Measurements from ENCODE around the gene C9orf72. TPM values are rescaled to one million over a fixed set of nuclear protein-coding genes. Genes with fewer than 3 reads are reported as not detected.
"Not testable (repeated sequence)": the region's sequence is repeated elsewhere in the genome, so short reads cannot be mapped to it uniquely, and the experiment has no call there.

The C9orf72 gene, protein sequence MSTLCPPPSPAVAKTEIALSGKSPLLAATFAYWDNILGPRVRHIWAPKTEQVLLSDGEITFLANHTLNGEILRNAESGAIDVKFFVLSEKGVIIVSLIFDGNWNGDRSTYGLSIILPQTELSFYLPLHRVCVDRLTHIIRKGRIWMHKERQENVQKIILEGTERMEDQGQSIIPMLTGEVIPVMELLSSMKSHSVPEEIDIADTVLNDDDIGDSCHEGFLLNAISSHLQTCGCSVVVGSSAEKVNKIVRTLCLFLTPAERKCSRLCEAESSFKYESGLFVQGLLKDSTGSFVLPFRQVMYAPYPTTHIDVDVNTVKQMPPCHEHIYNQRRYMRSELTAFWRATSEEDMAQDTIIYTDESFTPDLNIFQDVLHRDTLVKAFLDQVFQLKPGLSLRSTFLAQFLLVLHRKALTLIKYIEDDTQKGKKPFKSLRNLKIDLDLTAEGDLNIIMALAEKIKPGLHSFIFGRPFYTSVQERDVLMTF
- polyA plus RNA-seq (ENCODE audit: low read depth in 6 of 6) = 10 to 100 TPM; 16.1 to 31.0 (median 23.2) TPM

DNA sequence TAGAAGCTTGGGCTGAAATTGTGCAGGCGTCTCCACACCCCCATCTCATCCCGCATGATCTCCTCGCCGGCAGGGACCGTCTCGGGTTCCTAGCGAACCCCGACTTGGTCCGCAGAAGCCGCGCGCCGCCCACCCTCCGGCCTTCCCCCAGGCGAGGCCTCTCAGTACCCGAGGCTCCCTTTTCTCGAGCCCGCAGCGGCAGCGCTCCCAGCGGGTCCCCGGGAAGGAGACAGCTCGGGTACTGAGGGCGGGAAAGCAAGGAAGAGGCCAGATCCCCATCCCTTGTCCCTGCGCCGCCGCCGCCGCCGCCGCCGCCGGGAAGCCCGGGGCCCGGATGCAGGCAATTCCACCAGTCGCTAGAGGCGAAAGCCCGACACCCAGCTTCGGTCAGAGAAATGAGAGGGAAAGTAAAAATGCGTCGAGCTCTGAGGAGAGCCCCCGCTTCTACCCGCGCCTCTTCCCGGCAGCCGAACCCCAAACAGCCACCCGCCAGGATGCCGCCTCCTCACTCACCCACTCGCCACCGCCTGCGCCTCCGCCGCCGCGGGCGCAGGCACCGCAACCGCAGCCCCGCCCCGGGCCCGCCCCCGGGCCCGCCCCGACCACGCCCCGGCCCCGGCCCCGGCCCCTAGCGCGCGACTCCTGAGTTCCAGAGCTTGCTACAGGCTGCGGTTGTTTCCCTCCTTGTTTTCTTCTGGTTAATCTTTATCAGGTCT lies at the start of gene C9orf72:
C9orf72 (minus strand) TSS at position 564 of the 716 bp plus-strand sequence. CDS start 6,361 bp downstream, outside the sequence.
- ATAC-seq (ENCODE audit: low read depth in 2 of 2) (peak; percentile 67 to 68), DNase-seq (peak; percentile 82)
- Mint-ChIP-seq H3K36me3 (peaks cover 0 to 4% of the 10 kb centered on the region in 2 donors), H3K27me3 (no peaks in the 10 kb centered on the region), H3K9me3 (peaks cover 1 to 5% (median 3%) of the 10 kb centered on the region in 7 donors), H3K27ac (peak within 1 kb of the TSS; percentile 99 to 100 (median 100)), H3K4me1 (peaks cover 22 to 23% (median 23%) of the 10 kb centered on the region in 3 donors), H3K4me3 (peak within 1 kb of the TSS; percentile 90 to 99 (median 98))

DNA sequence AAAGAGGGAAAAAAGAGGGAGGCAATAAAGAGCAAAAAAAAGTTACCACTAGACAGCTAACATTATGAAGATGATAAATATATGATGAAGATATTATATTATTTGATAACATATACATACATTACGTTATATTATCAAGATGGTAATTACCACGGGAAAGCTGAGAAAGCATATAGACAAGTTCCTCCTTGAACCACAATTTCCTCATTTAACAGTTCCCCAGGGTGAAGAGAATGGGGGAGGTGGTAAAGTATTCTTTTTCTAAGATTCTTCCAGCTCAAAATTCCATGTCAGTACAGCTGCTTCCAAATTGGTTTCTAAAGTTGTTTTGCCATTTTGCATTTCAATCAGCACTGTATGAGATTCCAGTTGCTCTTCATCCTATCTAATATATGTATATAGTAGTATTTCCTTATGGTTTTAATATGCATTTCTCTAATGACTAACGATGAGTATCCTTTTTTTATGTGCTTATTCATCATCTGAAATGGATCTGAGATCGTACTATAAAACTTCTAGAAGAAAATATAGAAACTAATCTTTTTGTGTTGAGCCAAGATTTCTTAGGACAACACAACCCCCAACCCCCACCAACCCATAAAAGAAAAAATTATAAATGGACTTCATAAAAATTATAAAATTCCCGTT lies 49.5 kb upstream of the C9orf72 start:
- no peak overlapping the region for H3K4me3 Mint-ChIP-seq
- ATAC-seq (ENCODE audit: low read depth in 2 of 2) = no peak
- no peaks in the 10 kb centered on the region for H3K9me3 Mint-ChIP-seq
- H3K27ac Mint-ChIP-seq = peak overlapping the region in 1 of 6 donors; percentile 8
- H3K36me3 Mint-ChIP-seq = no peaks in the 10 kb centered on the region
- H3K27me3 Mint-ChIP-seq = peaks cover 18 to 22% (median 22%) of the 10 kb centered on the region in 3 donors
- peaks cover 3 to 7% (median 7%) of the 10 kb centered on the region in 3 donors for H3K4me1 Mint-ChIP-seq
- DNase-seq = no peak

DNA sequence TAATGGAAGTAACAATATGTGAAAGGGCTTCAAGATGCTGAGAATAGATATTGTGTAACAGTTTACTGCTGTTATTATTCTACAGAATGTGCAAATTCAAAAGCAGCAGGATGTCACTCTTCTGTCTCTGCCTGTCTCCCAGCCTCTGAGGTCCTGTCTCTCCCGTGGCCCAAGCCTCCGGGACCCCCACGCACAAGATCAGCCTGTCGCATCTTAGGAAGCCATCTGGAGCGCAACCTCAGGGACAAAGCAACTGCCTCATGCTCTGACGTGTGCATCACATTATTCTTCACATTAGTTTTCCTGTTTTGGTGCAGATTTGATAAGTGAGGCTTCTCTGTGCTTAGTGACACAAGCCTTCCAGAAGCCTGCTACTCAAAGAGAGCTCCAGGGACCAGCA lies 46.5 kb upstream of the C9orf72 start:
- Mint-ChIP-seq H3K27ac (no peak overlapping the region), H3K36me3 (no peaks in the 10 kb centered on the region), H3K4me1 (peaks cover 3 to 7% (median 7%) of the 10 kb centered on the region in 3 donors), H3K27me3 (peaks cover 9 to 28% (median 26%) of the 10 kb centered on the region in 3 donors), H3K9me3 (no peaks in the 10 kb centered on the region), H3K4me3 (no peak overlapping the region)
- DNase-seq (no peak), ATAC-seq (ENCODE audit: low read depth in 2 of 2) (no peak)

DNA sequence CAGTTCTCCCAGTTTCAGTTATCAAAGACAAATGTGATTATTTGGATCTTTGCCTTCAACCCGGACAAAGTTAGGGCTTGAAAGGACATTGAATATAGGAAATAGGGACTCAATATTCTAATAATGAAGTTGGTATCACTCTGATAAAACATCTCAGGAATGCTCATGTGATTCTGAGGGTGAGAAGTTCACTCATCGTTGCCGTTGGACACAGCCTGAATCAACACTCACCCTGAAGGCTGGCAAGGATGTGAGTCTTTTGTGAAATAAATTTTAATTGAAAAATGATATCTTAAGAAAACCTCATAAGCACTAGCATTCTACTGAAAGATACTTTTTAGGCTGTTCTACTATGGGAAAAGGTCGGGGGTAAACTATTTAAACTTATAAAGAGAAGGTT lies 44.8 kb upstream of the C9orf72 start:
- Mint-ChIP-seq H3K4me1 (peaks cover 3 to 7% (median 7%) of the 10 kb centered on the region in 3 donors), H3K9me3 (no peaks in the 10 kb centered on the region), H3K27ac (no peak overlapping the region), H3K4me3 (no peak overlapping the region), H3K36me3 (no peaks in the 10 kb centered on the region), H3K27me3 (peaks cover 16 to 33% (median 31%) of the 10 kb centered on the region in 3 donors)
- ATAC-seq (ENCODE audit: low read depth in 2 of 2) (no peak), DNase-seq (no peak)

DNA sequence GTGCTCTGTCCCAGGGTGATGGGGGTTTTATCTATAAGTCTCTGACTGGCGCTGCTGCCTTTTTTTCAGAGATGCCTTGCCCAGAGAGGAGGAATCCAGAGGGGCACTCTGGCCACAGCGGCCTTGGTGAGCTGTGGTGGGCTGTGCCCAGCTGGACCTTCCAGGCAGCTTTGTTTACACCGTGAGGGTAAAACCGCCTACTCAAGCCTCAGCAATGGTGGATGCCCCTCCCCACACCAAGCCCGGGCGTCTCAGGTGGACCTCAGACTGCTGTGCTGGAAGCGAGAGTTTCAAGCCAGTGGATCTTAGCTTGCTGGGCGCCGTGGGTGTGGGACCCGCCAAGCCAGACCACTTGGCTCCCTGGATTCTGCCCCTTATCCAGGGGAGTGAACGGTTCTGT lies 41.3 kb upstream of the C9orf72 start:
- Mint-ChIP-seq H3K36me3 (no peaks in the 10 kb centered on the region), H3K4me1 (no peaks in the 10 kb centered on the region), H3K27ac (no peak overlapping the region), H3K4me3 (no peak overlapping the region), H3K27me3 (peaks cover 24 to 48% (median 38%) of the 10 kb centered on the region in 3 donors), H3K9me3 (no peaks in the 10 kb centered on the region)
- DNase-seq (no peak), ATAC-seq (ENCODE audit: low read depth in 2 of 2) (no peak)

DNA sequence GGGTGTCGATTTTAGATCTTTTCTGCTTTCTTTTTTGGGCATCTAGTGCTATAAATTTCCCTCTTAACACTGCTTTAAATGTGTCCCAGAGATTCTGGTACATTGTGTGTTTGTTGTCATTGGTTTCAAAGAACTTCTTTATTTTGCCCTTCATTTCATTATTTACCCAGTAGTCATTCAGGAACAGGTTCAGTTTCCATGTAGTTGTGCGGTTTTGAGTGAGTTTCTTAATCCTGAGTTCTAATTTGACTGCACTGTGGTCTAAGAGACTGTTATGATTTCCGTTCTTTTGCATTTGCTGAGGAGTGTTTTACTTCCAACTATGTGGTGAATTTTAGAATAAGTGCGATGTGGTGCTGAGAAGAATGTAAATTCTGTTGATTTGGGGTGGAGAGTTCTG lies 38.8 kb upstream of the C9orf72 start:
- not testable (repeated sequence) for H3K36me3 Mint-ChIP-seq; H3K27ac Mint-ChIP-seq; H3K9me3 Mint-ChIP-seq; H3K4me1 Mint-ChIP-seq; H3K4me3 Mint-ChIP-seq; DNase-seq; ATAC-seq (ENCODE audit: low read depth in 2 of 2)
- peaks cover 20 to 54% (median 36%) of the 10 kb centered on the region in 3 donors for H3K27me3 Mint-ChIP-seq

DNA sequence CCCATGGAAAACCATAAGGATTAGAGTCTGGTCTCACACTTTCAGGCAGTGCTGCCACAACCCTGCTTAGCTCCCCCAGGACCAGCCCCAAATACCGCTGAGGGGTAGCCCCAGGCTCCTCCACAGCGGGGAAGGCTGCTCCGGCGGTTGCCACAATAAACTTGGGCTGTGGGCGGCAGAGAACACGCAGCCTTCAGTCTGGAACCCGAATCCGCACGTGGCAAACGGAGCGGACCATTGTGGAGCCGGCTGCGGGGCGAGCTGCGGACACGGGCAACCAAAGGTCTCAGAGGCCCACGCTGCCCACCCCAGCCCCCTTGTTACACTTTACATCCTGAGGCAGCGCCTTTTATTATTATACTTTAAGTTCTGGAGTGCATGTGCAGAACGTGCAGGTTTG lies 37.3 kb upstream of the C9orf72 start:
- Mint-ChIP-seq H3K36me3 (no peaks in the 10 kb centered on the region), H3K27me3 (peaks cover 20 to 54% (median 35%) of the 10 kb centered on the region in 3 donors), H3K9me3 (no peaks in the 10 kb centered on the region), H3K4me1 (no peaks in the 10 kb centered on the region), H3K27ac (no peak overlapping the region), H3K4me3 (no peak overlapping the region)
- ATAC-seq (ENCODE audit: low read depth in 2 of 2) = no peak
- DNase-seq = no peak

DNA sequence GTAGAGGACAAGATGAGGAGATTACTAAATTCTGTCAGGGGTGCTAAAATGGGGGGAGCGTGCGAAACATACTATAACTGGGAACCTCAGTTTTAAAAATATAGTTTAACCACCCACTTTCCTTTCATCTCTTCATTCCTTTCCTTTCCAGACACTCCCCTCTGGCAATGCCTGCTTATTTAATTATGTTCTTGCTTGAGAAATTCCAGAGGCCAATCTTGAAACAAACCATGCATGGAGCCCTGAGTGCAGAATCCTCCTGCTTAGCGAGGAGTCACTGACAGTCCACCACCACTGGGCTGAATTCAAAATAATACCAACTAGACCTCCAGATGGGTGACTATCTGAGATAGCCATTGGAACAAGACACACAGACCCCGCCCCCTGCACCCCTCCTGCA lies 29.7 kb upstream of the C9orf72 start:
- ATAC-seq (ENCODE audit: low read depth in 2 of 2) (no peak), DNase-seq (no peak)
- Mint-ChIP-seq H3K4me1 (peaks cover 0 to 12% (median 5%) of the 10 kb centered on the region in 3 donors), H3K27ac (no peak overlapping the region), H3K9me3 (peaks cover 0 to 2% (median 0%) of the 10 kb centered on the region in 7 donors), H3K36me3 (no peaks in the 10 kb centered on the region), H3K4me3 (no peak overlapping the region), H3K27me3 (peaks cover 0 to 4% (median 0%) of the 10 kb centered on the region in 3 donors)

DNA sequence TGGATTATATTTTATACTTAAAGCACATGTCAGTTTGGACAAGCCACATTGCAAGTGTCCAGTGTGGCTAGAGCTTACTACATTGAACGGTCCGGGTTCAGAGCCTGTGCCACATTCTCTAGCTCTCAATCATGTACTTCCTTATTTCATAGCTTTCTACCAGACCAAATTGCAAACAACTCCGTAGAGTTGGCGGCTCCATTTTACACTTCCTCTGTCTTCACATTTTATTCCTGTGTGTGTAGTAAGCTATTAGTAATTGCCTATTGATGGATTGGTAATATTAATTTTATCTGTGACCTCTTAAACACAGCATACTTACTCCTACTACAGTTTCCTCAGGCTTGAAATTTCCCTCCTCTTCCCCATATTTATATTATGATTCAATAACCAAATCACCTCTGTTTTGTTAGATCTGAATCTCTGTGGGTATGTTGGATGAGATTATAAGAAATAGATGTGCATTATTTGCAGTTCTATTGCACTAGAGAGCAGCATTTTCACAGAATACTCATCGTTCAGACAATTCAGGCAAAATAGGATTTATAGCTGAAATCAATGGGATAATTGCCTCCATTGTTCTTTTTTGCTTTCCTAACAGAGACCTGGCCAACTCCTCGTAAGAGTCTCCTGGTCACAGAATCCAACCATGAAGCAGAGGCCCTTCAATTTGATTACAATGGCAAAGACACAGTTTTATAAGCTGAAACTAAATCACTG lies 29.0 kb upstream of the C9orf72 start:
- Mint-ChIP-seq H3K27me3 (peaks cover 0 to 4% (median 0%) of the 10 kb centered on the region in 3 donors), H3K4me3 (no peak overlapping the region), H3K4me1 (peaks cover 0 to 12% (median 5%) of the 10 kb centered on the region in 3 donors), H3K9me3 (peaks cover 0 to 2% (median 0%) of the 10 kb centered on the region in 7 donors), H3K36me3 (no peaks in the 10 kb centered on the region), H3K27ac (peak overlapping the region in 1 of 6 donors; percentile 43)
- DNase-seq (no peak), ATAC-seq (ENCODE audit: low read depth in 2 of 2) (peak; percentile 61 to 64)

DNA sequence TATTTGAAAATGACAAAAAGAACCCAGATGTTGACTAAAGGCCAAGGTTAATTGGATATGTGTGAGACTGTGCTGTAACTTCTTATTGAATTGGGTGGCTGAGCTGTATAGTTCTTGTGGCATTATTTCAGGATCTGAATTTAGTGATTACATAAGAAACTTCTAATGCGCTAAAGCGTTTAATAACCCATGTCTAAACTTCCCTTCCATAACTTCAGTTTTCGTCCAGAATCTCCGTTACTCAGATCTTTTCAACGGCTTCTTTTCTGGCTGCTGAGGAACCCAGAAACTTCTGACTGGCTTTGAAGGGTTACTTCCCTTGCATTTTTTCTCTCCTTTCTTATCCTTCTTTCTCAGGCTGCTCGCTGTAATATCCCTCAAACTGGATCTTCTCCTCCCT lies 28.1 kb upstream of the C9orf72 start:
- Mint-ChIP-seq H3K27me3 (peaks cover 0 to 4% (median 0%) of the 10 kb centered on the region in 3 donors), H3K36me3 (no peaks in the 10 kb centered on the region), H3K4me1 (peaks cover 0 to 12% (median 5%) of the 10 kb centered on the region in 3 donors), H3K9me3 (peaks cover 0 to 2% (median 0%) of the 10 kb centered on the region in 7 donors), H3K27ac (peak overlapping the region in 1 of 6 donors; percentile 2), H3K4me3 (no peak overlapping the region)
- DNase-seq (no peak), ATAC-seq (ENCODE audit: low read depth in 2 of 2) (no peak)

DNA sequence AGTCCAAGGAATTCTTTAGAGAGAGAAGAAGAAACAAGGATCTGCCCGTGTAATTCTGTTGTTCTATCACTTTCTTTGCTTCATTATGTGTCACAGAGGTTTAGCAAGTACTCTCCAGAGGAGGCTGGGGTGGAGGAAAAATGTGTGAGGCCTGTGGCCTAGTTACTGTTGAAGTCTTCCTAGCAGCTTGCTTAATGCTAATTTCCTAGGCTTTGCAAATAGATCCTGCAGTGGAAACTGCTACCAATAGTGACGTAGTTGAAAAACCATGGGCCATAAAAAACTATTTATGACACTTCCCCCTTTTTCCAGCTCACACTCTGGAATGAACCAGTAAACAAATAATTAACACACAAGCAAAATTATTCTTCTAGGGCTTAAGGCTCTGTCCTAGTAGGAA lies 27.0 kb upstream of the C9orf72 start:
- H3K4me1 Mint-ChIP-seq = peaks cover 0 to 12% (median 5%) of the 10 kb centered on the region in 3 donors
- ATAC-seq (ENCODE audit: low read depth in 2 of 2) (no peak), DNase-seq (no peak)
- peaks cover 0 to 2% (median 0%) of the 10 kb centered on the region in 7 donors for H3K9me3 Mint-ChIP-seq
- H3K4me3 Mint-ChIP-seq = no peak overlapping the region
- H3K36me3 Mint-ChIP-seq = no peaks in the 10 kb centered on the region
- peaks cover 0 to 4% (median 4%) of the 10 kb centered on the region in 3 donors for H3K27me3 Mint-ChIP-seq
- H3K27ac Mint-ChIP-seq = peak overlapping the region in 1 of 6 donors; percentile 30

DNA sequence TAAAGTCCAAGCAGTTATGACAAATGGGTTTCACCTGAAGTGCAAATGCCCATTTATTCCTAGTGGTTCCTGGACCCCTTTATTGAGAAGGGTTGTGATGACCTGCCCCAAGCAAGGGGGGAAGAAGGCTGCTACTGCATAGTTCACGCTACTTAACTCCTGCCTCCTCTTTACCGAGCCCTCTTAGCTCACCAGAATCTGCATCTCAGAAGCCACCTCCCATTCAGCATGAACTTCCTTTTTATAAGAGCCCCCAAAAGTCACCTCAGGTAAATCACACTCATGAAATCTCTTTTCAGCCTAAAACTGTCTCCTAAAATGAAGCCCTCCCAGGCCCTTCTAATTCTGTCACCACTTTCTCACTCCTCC lies 26.6 kb upstream of the C9orf72 start:
- peak in 1 of 2 donors; percentile 51 for ATAC-seq (ENCODE audit: low read depth in 2 of 2)
- H3K36me3 Mint-ChIP-seq = no peaks in the 10 kb centered on the region
- H3K4me3 Mint-ChIP-seq = no peak overlapping the region
- DNase-seq = no peak
- peaks cover 0 to 12% (median 5%) of the 10 kb centered on the region in 3 donors for H3K4me1 Mint-ChIP-seq
- H3K27me3 Mint-ChIP-seq = peaks cover 0 to 5% (median 4%) of the 10 kb centered on the region in 3 donors
- H3K27ac Mint-ChIP-seq = peak overlapping the region in 2 of 6 donors; percentile 11 to 30
- peaks cover 0 to 2% (median 0%) of the 10 kb centered on the region in 7 donors for H3K9me3 Mint-ChIP-seq

Measured in naive B cell (primary cell).